Right lobe of liver (tissue), 4 donors: Measurements from ENCODE around the gene MYRFL.

Experiments used
- POLR2A ChIP-seq: fragments of 450-650 bp; IDR thresholded peaks from one replicate; pipeline ENCODE4 v1.6.1; 2017; ENCODE audit warnings: antibody characterized with exemption, mild to moderate bottlenecking
- TF ChIP-seq, protein P1 (sequence below), 4 donors: fragments of 200-600 bp in 3 of 4; fragments of 450-650 bp in 1 of 4; IDR thresholded peaks; one replicate each; pipeline versions ENCODE4 v1.5.1 to v1.8.0; 2016 to 2022; ENCODE audit warnings: antibody characterized with exemption in 4 of 4, mild to moderate bottlenecking in 2 of 4
- donor health status: DM: no; HTN: no; CAD: no.
- donor health status: DM: no; HTN: no; CAD: no.
- donor health status: DM: no; HTN: yes; CAD: no.

DNA sequence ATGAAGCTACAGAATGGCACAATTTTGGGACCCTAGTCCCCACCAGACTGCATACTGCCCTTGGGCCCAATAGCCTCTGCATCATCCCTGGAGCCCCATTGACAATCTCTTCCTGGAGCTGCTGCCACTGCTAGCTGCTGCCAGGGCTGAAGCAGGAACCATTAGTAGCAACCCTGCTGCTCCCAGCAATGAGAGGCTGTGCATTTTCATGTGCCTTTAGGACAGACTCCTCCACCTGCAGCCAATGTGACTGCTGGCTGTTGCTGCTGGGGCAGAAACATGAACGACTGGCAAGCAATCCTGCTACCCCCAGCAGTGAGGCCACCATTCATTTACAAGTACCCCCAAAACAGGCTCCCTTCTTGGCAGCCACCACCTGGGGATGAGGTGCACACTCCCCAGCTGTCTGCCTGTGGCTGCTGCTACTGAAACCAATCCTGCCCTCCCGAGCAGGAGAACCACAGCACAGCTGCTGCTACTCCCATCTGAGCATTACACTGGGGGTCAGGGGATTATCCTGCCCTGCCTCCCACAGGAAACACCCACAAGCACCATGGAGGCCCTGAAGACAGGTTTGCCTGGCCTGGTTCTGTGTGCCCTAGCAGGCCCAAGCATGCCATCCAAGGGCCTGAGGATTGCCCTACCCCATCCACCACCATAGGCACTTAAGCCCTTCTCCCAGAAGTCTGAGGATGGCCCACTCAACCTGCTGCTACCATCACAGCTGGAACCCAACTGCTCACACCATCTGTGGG, 181.0 kb downstream of the MYRFL start:
- TF ChIP-seq, protein P1, sequence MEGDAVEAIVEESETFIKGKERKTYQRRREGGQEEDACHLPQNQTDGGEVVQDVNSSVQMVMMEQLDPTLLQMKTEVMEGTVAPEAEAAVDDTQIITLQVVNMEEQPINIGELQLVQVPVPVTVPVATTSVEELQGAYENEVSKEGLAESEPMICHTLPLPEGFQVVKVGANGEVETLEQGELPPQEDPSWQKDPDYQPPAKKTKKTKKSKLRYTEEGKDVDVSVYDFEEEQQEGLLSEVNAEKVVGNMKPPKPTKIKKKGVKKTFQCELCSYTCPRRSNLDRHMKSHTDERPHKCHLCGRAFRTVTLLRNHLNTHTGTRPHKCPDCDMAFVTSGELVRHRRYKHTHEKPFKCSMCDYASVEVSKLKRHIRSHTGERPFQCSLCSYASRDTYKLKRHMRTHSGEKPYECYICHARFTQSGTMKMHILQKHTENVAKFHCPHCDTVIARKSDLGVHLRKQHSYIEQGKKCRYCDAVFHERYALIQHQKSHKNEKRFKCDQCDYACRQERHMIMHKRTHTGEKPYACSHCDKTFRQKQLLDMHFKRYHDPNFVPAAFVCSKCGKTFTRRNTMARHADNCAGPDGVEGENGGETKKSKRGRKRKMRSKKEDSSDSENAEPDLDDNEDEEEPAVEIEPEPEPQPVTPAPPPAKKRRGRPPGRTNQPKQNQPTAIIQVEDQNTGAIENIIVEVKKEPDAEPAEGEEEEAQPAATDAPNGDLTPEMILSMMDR (IDR thresholded peaks at IDR 0.05): no peak
- no peak for TF ChIP-seq POLR2A
